Psoas muscle (tissue), 8 donors: ENCODE measurements around the gene SLC5A1. TPM values are rescaled to one million over a fixed set of nuclear protein-coding genes. Genes with fewer than 3 reads are reported as not detected.

Source experiments
- ATAC-seq, 4 donors: fragments of 200-7000 bp; cut with Tn5 transposase; one replicate each; pipeline ENCODE4 v1.9.1; 2020; ENCODE audit warnings: moderate library complexity in 3 of 4, mild to moderate bottlenecking in 2 of 4
- DNase-seq, 2 donors: peaks; one replicate each; pipeline ENCODE4 v3.0.0-alpha.2; 2020
- H3K27ac ChIP-seq: fragments of 200-600 bp; one replicate; pipeline ENCODE4 v1.8.0; 2022
- H3K27me3 ChIP-seq, 3 donors: fragments of 200-600 bp in 1 of 3; one replicate each; pipeline versions ENCODE4 v1.6.1 to v1.8.0; 2013 to 2022; ENCODE audit warnings: low read length in 2 of 3, mild to moderate bottlenecking in 2 of 3, moderate library complexity in 1 of 3; ENCODE audit not compliant: insufficient read depth in 3 of 3
- H3K36me3 ChIP-seq, 2 donors: fragments of 200-600 bp in 1 of 2; one replicate each; pipeline versions ENCODE4 v1.6.1 to v1.8.0; 2013 to 2022; ENCODE audit warnings: low read depth in 1 of 2, mild to moderate bottlenecking in 1 of 2, moderate library complexity in 1 of 2; ENCODE audit not compliant: insufficient read depth in 1 of 2
- H3K4me1 ChIP-seq: fragments of 200-600 bp; one replicate; pipeline ENCODE4 v1.8.0; 2022
- H3K4me3 ChIP-seq: fragments of 200-600 bp; one replicate; pipeline ENCODE4 v1.8.0; 2022; ENCODE audit warnings: mild to moderate bottlenecking
- H3K9me3 ChIP-seq: fragments of 200-600 bp; one replicate; pipeline ENCODE4 v1.8.0; 2022
- WGBS, 3 donors: extraction: QIAGEN DNeasy Blood & Tissue Kit; methylation state at CpG; one replicate each; pipeline versions ENCODE4 v1.1.6 to v1.1.7; 2013; 5-methylcytosine and 5-hydroxymethylcytosine counted together
- intact Hi-C, 2 donors: fragments of 100-400 bp; cut with DNase I; formaldehyde crosslinking; loops; one replicate each; pipeline versions ENCODE4 v1.11.0 to v1.14.2; 2022
- long read RNA-seq, 2 donors: library from polyadenylated mRNA; unstranded; transcript quantifications; one replicate each; pipeline ENCODE4 v2.0.0, GENCODE V29; 2021
- polyA plus RNA-seq, 3 donors: library from polyadenylated mRNA; stranded (reverse); fragments of 200-250 nt; gene quantifications; one replicate each; pipeline ENCODE4 v1.2.3, GENCODE V29; 2013
- total RNA-seq, 4 donors: library from RNA; stranded (reverse); fragmentation: NEBNext Ultra II Directional in 2 of 4; extraction: Animal tissue kit (Norgen Biotek cat#: 25700) in 2 of 4; gene quantifications; one replicate each; pipeline versions ENCODE4 v1.2.1 to v1.2.4, GENCODE V29; 2021 to 2023
- TF ChIP-seq, protein P1 (sequence below): fragments of 200-600 bp; IDR thresholded peaks from one replicate; pipeline ENCODE4 v1.8.0; 2022; ENCODE audit warnings: antibody characterized with exemption
- donor health status: healthy with polysubstance abuse.
- donor health status: DM: no; HTN: no; CAD: no; lungs with moderate emphysema.
- donor health status: Bipolar disorder and iron deficiency.
- donor health status: healthy.
- donor health status: DM: yes; HTN: yes; CAD: no.
- donor health status: DM: no; HTN: no; CAD: no.
- donor health status: DM: no; HTN: no; CAD: no.
- donor health status: DM: yes; HTN: yes; CAD: no.

The SLC5A1 gene
- total RNA-seq, result 1 to 10 TPM in 1 of 4 donors, under 1 TPM in 3; 0.17 to 2.0 (median 0.23) TPM
- 1 to 10 TPM in 1 of 3 donors, under 1 TPM in 2; 0.06 to 1.1 (median 0.38) TPM for polyA plus RNA-seq
- long read RNA-seq, donor 1, result 0 reads
- long read RNA-seq, donor 2, result 0 reads

DNA sequence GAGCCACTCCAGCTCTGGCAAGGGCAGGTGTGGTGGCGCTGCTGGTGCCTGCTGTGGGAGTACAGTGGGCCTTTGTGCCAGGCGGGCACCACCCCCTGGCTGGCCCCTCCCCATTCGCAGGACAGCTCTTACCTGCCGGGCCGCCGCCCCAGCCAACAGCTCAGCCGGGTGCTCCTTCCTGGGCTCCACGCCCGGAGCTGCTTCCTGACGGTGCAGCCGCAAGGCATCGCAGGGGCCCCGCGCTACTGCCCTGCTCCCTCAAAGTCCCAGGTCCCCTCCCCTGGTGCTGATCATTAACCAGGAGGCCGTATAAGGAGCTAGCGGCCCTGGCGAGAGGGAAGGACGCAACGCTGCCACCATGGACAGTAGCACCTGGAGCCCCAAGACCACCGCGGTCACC lies at the start of gene SLC5A1:
Gene SLC5A1, plus strand, starts transcription at position 338 of the 400 bp plus-strand sequence. Its CDS starts 21 bp downstream, at position 359.
- no peak for DNase-seq
- intact Hi-C loops, result no loop called here
- Histone ChIP-seq H3K4me1 (peaks cover 8% of the 10 kb centered on the region), H3K9me3 (no peaks in the 10 kb centered on the region), H3K27ac (no peak within 1 kb of the TSS), H3K36me3 (no peaks in the 10 kb centered on the region), H3K4me3 (no peak within 1 kb of the TSS), H3K27me3 (peaks cover 0 to 4% (median 0%) of the 10 kb centered on the region in 3 donors)
- peak in 1 of 4 donors; percentile 23 for ATAC-seq
- 42 to 68% (median 54%) methylated on average over 18 to 21 of the region's 21 CpGs for WGBS, 3 donors
- TF ChIP-seq, protein P1, sequence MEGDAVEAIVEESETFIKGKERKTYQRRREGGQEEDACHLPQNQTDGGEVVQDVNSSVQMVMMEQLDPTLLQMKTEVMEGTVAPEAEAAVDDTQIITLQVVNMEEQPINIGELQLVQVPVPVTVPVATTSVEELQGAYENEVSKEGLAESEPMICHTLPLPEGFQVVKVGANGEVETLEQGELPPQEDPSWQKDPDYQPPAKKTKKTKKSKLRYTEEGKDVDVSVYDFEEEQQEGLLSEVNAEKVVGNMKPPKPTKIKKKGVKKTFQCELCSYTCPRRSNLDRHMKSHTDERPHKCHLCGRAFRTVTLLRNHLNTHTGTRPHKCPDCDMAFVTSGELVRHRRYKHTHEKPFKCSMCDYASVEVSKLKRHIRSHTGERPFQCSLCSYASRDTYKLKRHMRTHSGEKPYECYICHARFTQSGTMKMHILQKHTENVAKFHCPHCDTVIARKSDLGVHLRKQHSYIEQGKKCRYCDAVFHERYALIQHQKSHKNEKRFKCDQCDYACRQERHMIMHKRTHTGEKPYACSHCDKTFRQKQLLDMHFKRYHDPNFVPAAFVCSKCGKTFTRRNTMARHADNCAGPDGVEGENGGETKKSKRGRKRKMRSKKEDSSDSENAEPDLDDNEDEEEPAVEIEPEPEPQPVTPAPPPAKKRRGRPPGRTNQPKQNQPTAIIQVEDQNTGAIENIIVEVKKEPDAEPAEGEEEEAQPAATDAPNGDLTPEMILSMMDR, result no peak

DNA sequence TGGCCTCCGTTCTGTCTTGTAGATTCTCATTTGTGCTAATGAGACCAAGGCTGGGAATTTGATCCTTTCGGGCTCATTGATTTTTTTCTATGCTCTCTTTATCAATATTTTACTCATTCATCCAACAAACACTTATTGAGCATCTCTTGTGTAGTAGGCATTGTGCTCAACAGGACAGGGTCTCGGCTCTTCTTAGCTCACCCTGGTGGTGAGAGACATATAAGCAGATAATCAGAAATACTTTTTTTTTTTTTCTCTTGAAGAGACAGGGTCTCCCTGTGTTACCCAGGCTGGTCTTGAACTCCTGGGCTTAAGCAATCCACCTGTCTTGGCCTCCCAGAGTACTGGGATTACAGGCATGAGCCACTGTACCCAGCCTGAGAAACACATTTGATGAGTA lies 48.0 kb upstream of the SLC5A1 start:
- Histone ChIP-seq H3K4me1 (no peaks in the 10 kb centered on the region), H3K9me3 (no peaks in the 10 kb centered on the region), H3K27ac (no peak overlapping the region), H3K36me3 (no peaks in the 10 kb centered on the region), H3K4me3 (no peak overlapping the region), H3K27me3 (peaks cover 0 to 10% (median 0%) of the 10 kb centered on the region in 3 donors)
- DNase-seq (no peak), ATAC-seq (no peak)
- TF ChIP-seq, protein P1, result no peak
- intact Hi-C loops, result no loop called here
- 84 to 86% (median 85%) methylated on average over 3 of the region's 3 CpGs for WGBS, 3 donors

DNA sequence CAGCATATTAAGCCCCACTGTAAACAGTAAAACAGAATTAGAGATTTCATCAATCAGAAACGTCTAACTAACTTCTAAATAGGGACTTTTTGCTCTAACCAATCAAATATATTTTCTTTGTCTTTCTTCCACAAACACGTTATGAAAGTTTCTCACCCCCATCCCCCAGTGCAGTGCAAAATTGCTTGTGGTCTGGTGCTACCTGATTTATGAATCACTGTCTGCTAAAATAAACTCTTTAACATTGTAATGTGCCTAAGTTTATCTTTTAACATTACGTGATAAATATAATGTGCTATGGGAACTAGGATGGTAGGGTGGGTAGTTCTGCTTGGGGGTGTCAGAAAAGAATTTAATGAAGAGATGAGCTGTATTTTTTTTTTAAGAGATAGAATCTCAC lies 47.3 kb upstream of the SLC5A1 start:
- no peak overlapping the region for H3K4me3 ChIP-seq
- H3K27me3 ChIP-seq, result peaks cover 0 to 10% (median 0%) of the 10 kb centered on the region in 3 donors
- TF ChIP-seq, protein P1, result no peak
- 56 to 60% (median 58%) methylated on average over 3 of the region's 3 CpGs for WGBS, 3 donors
- intact Hi-C loops, result no loop called here
- no peaks in the 10 kb centered on the region for H3K4me1 ChIP-seq
- H3K9me3 ChIP-seq, result no peaks in the 10 kb centered on the region
- no peak overlapping the region for H3K27ac ChIP-seq
- ATAC-seq, result no peak
- H3K36me3 ChIP-seq, result no peaks in the 10 kb centered on the region
- no peak for DNase-seq

DNA sequence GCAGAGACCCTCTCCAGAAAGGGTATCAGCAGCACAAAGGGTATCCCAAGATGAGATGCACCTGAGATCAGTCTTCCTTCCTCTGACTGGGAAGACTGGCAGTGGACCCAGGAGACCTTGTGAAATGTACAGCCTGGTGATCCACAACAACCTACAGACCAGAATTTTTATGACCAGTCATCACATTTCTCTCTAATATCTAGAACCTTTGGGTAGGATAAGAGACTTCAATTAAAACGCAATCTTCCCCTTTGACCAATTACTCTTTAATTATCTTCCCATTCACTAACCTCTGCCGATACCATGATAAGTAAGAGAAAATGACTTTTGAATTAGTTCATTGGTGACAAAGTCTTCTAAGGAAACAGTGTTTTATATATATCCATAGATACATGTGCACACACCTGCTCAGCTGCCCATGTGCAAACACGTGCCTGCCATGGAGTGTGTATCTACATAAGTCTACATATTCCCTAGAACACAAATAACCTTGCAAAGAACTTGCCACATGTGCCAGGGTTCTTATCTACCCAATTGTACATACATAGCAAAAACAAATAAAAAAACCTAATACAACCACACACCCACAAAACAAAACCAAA lies 44.2 kb upstream of the SLC5A1 start:
- H3K4me1 ChIP-seq, result no peaks in the 10 kb centered on the region
- WGBS, 3 donors, result 80 to 89% (median 89%) methylated on average over 3 of the region's 3 CpGs
- no peak overlapping the region for H3K27ac ChIP-seq
- no peak overlapping the region for H3K4me3 ChIP-seq
- ATAC-seq, result no peak
- DNase-seq, result no peak
- H3K9me3 ChIP-seq, result no peaks in the 10 kb centered on the region
- H3K27me3 ChIP-seq, result peaks cover 0 to 10% (median 0%) of the 10 kb centered on the region in 3 donors
- TF ChIP-seq, protein P1, result no peak
- intact Hi-C loops, result no loop called here
- H3K36me3 ChIP-seq, result no peaks in the 10 kb centered on the region
